H9 (cell line): Measurements from ENCODE around the gene ACTN1. TPM values are rescaled to one million over a fixed set of nuclear protein-coding genes. Genes with fewer than 3 reads are reported as not detected.

Source experiments
- DNase-seq: peaks from one replicate; pipeline ENCODE4 v3.0.0-alpha.2; 2017
- H2AFZ ChIP-seq: one replicate; pipeline ENCODE4 v1.6.1; 2013; ENCODE audit warnings: mild to moderate bottlenecking, low read length, control low read depth, moderate library complexity
- H2AK5ac ChIP-seq: 2 replicates; pipeline ENCODE4 v1.6.1; 2013; ENCODE audit warnings: low read length, control low read depth, mixed read lengths; ENCODE audit not compliant: insufficient read length
- H2BK120ac ChIP-seq: one replicate; pipeline ENCODE4 v1.6.1; 2013; ENCODE audit warnings: low read depth, mild to moderate bottlenecking, low read length, control low read depth, inconsistent platforms; ENCODE audit not compliant: poor library complexity, severe bottlenecking
- H2BK12ac ChIP-seq: 2 replicates; pipeline ENCODE4 v1.6.1; 2013; ENCODE audit warnings: low read length, control low read depth, mixed read lengths, low read depth; ENCODE audit not compliant: insufficient read length
- H2BK15ac ChIP-seq: 2 replicates; pipeline ENCODE4 v1.6.1; 2013; ENCODE audit warnings: low read depth, low read length, control low read depth
- H2BK20ac ChIP-seq: one replicate; pipeline ENCODE4 v1.6.1; 2013; ENCODE audit warnings: low read depth, mild to moderate bottlenecking, low read length, control low read depth, inconsistent platforms; ENCODE audit not compliant: poor library complexity, severe bottlenecking
- H2BK5ac ChIP-seq: 2 replicates; pipeline ENCODE4 v1.6.1; 2013; ENCODE audit warnings: low read length, control low read depth, mixed read lengths; ENCODE audit not compliant: insufficient read length
- H3K14ac ChIP-seq: 2 replicates; pipeline ENCODE4 v1.6.1; 2013; ENCODE audit warnings: low read length, control low read depth; ENCODE audit not compliant: insufficient read depth
- H3K18ac ChIP-seq: 2 replicates; pipeline ENCODE4 v1.6.1; 2013; ENCODE audit warnings: low read depth, mild to moderate bottlenecking, mixed read lengths, low read length, control low read depth; ENCODE audit not compliant: insufficient read length
- H3K23ac ChIP-seq: 2 replicates; pipeline ENCODE4 v1.6.1; 2013; ENCODE audit warnings: low read length, control low read depth, mixed read lengths, low read depth; ENCODE audit not compliant: insufficient read length
- H3K23me2 ChIP-seq: 2 replicates; pipeline ENCODE4 v1.6.1; 2013; ENCODE audit warnings: low read depth, mild to moderate bottlenecking, mixed read lengths, low read length, control low read depth; ENCODE audit not compliant: insufficient read length, poor library complexity, severe bottlenecking
- H3K27ac ChIP-seq: 2 replicates; pipeline ENCODE4 v1.5.1; 2013; ENCODE audit warnings: low read length, control low read depth, mixed read lengths, low read depth; ENCODE audit not compliant: insufficient read length
- H3K27me3 ChIP-seq: 2 replicates; pipeline ENCODE4 v1.6.1; 2013; ENCODE audit warnings: low read length, control low read depth, inconsistent platforms; ENCODE audit not compliant: insufficient read depth
- H3K4ac ChIP-seq: 2 replicates; pipeline ENCODE4 v1.6.1; 2013; ENCODE audit warnings: low read depth, mild to moderate bottlenecking, control low read depth, inconsistent platforms, low read length, moderate library complexity
- H3K4me1 ChIP-seq: 2 replicates; pipeline ENCODE4 v1.6.1; 2013; ENCODE audit warnings: low read length, control low read depth, inconsistent platforms; ENCODE audit not compliant: insufficient read depth
- H3K4me2 ChIP-seq: 2 replicates; pipeline ENCODE4 v1.6.1; 2013; ENCODE audit warnings: low read length, control low read depth, mixed read lengths; ENCODE audit not compliant: insufficient read length, insufficient read depth
- H3K56ac ChIP-seq: 2 replicates; pipeline ENCODE4 v1.6.1; 2013; ENCODE audit warnings: low read depth, mild to moderate bottlenecking, mixed read lengths, low read length, control low read depth; ENCODE audit not compliant: insufficient read length
- H3K79me1 ChIP-seq: 2 replicates; pipeline ENCODE4 v1.6.1; 2013; ENCODE audit warnings: low read depth, mild to moderate bottlenecking, moderate library complexity, low read length, control low read depth, inconsistent platforms; ENCODE audit not compliant: insufficient read depth, poor library complexity, severe bottlenecking
- H3K79me2 ChIP-seq: 2 replicates; pipeline ENCODE4 v1.6.1; 2013; ENCODE audit warnings: low read length, control low read depth, inconsistent platforms; ENCODE audit not compliant: insufficient read depth
- H3K9ac ChIP-seq: 2 replicates; pipeline ENCODE4 v1.6.1; 2013; ENCODE audit warnings: low read length, control low read depth, mixed read lengths; ENCODE audit not compliant: insufficient read length; ENCODE audit errors: extremely low read depth
- H3K9me3 ChIP-seq: one replicate; pipeline ENCODE4 v1.6.1; 2013; ENCODE audit warnings: low read depth, low read length, inconsistent platforms; ENCODE audit not compliant: control insufficient read depth
- H3T11ph ChIP-seq: one replicate; pipeline ENCODE4 v1.6.1; 2013; ENCODE audit warnings: mild to moderate bottlenecking, low read length, control low read depth, inconsistent platforms
- H4K20me1 ChIP-seq: one replicate; pipeline ENCODE4 v1.6.1; 2013; ENCODE audit not compliant: control insufficient read depth, insufficient read length, insufficient read depth
- H4K5ac ChIP-seq: 2 replicates; pipeline ENCODE4 v1.6.1; 2013; ENCODE audit warnings: low read depth, mild to moderate bottlenecking, mixed read lengths, low read length, control low read depth; ENCODE audit not compliant: insufficient read length
- H4K8ac ChIP-seq: replicated peaks from 2 replicates; pipeline ENCODE4 v1.6.1; 2013; ENCODE audit warnings: low read length, control low read depth, mixed read lengths, low read depth; ENCODE audit not compliant: insufficient read length
- H4K91ac ChIP-seq: 2 replicates; pipeline ENCODE4 v1.6.1; 2013; ENCODE audit warnings: low read depth, mild to moderate bottlenecking, moderate library complexity, mixed read lengths, low read length, control low read depth; ENCODE audit not compliant: insufficient read length
- H3K27ac Mint-ChIP-seq, 3 experiments: 2 replicates in 2 of 3; 3 replicates in 1 of 3; pipeline ENCODE4 v1.8.0; 2020 to 2021; ENCODE audit warnings: mixed read lengths in 3 of 3, mild to moderate bottlenecking in 1 of 3, moderate library complexity in 1 of 3
- H3K27me3 Mint-ChIP-seq: 2 replicates; pipeline ENCODE4 v1.8.0; 2021; ENCODE audit warnings: low read depth, mild to moderate bottlenecking, moderate library complexity, mixed read lengths
- H3K36me3 Mint-ChIP-seq, 3 experiments: 2 replicates in 2 of 3; 3 replicates in 1 of 3; pipeline ENCODE4 v1.8.0; 2020 to 2021; ENCODE audit warnings: low read depth in 3 of 3, mixed read lengths in 3 of 3; ENCODE audit not compliant: insufficient read depth in 1 of 3
- H3K4me1 Mint-ChIP-seq, 2 experiments: 2 replicates each; pipeline ENCODE4 v1.8.0; 2020; ENCODE audit warnings: mixed read lengths in 2 of 2
- H3K4me3 Mint-ChIP-seq, 2 experiments: 2 replicates in 1 of 2; 3 replicates in 1 of 2; pipeline ENCODE4 v1.8.0; 2020 to 2021; ENCODE audit warnings: mild to moderate bottlenecking in 2 of 2, mixed read lengths in 2 of 2, moderate library complexity in 1 of 2
- H3K9me3 Mint-ChIP-seq, 2 experiments: 2 replicates in 1 of 2; 3 replicates in 1 of 2; pipeline ENCODE4 v1.8.0; 2020; ENCODE audit warnings: mild to moderate bottlenecking in 2 of 2, mixed read lengths in 2 of 2, moderate library complexity in 1 of 2
- CTCF ChIP-seq: fragments of 200-600 bp; sonication (generic); conservative IDR thresholded peaks from 3 replicates; pipeline ENCODE4 v1.8.0; 2021; ENCODE audit warnings: antibody characterized with exemption, mild to moderate bottlenecking
- WGBS: extraction: QIAGEN DNeasy Blood & Tissue Kit; methylation state at CpG from one replicate; pipeline ENCODE4 v1.1.7; 2013; ENCODE audit warnings: missing lambda C conversion rate, low lambda C conversion rate, mixed read lengths; ENCODE audit not compliant: insufficient read length; ENCODE audit errors: extremely low coverage; 5-methylcytosine and 5-hydroxymethylcytosine counted together
- total RNA-seq: library from RNA; stranded (reverse); gene quantifications from 2 replicates; pipeline ENCODE4 v1.2.1, GENCODE V29; 2021

Gene ACTN1
- total RNA-seq, 1 experiment from 2014 or later, result 219 TPM

- no peaks in the 10 kb centered on the region for H3K4me1 Mint-ChIP-seq
- H3K9me3 Mint-ChIP-seq, result no peaks in the 10 kb centered on the region
- no peak overlapping the region for H2BK5ac ChIP-seq
- no peak overlapping the region for H3K14ac ChIP-seq
- no peaks in the 10 kb centered on the region for H3K79me1 ChIP-seq
- no peak overlapping the region for H2BK120ac ChIP-seq
- WGBS, result no CpG with 5 or more reads among the region's 10 CpGs
- H2BK20ac ChIP-seq, result no peak overlapping the region
- H3K56ac ChIP-seq, result no peak overlapping the region
- no peak overlapping the region for H4K8ac ChIP-seq
- no peaks in the 10 kb centered on the region for H3K23me2 ChIP-seq
- H3K36me3 Mint-ChIP-seq, result peaks cover 33 to 87% (median 76%) of the 10 kb centered on the region in 3 experiments; a peak in 6 of 7 replicates
- no peaks in the 10 kb centered on the region for H3K27me3 Mint-ChIP-seq
- no peak overlapping the region for H2BK15ac ChIP-seq
- no peaks in the 10 kb centered on the region for H3K27me3 ChIP-seq
- no peak overlapping the region for H3K9ac ChIP-seq
- H3K79me2 ChIP-seq, result no peaks in the 10 kb centered on the region
- H3K27ac ChIP-seq, result no peak overlapping the region
- no peak overlapping the region for H3K4ac ChIP-seq
- H3K18ac ChIP-seq, result no peak overlapping the region
- H4K5ac ChIP-seq, result no peak overlapping the region
- H3K4me1 ChIP-seq, result no peaks in the 10 kb centered on the region
- no peak overlapping the region for H3T11ph ChIP-seq
- H3K27ac Mint-ChIP-seq, result no peak overlapping the region
- H3K4me3 Mint-ChIP-seq, result no peak overlapping the region
- no peak overlapping the region for H2AFZ ChIP-seq
- no peak overlapping the region for H2BK12ac ChIP-seq
- DNase-seq, result no peak
- H3K9me3 ChIP-seq, result no peaks in the 10 kb centered on the region
- no peak for TF ChIP-seq CTCF
- no peak overlapping the region for H4K91ac ChIP-seq
- no peaks in the 10 kb centered on the region for H4K20me1 ChIP-seq
- H3K4me2 ChIP-seq, result no peak overlapping the region
- H3K23ac ChIP-seq, result no peak overlapping the region
- H2AK5ac ChIP-seq, result no peak overlapping the region
Observed at GRCh38 chr14:68882235-68882634, 96.9 kb downstream of the ACTN1 start.
